Heart right ventricle (tissue), 16 donors: ENCODE results near the gene MMP24. TPM values are rescaled to one million over a fixed set of nuclear protein-coding genes. Genes with fewer than 3 reads are reported as not detected.

Experiments
- ATAC-seq, 8 donors: fragments of 200-7000 bp; cut with Tn5 transposase; one replicate each; pipeline ENCODE4 v1.9.1; 2020; ENCODE audit warnings: mild to moderate bottlenecking in 8 of 8, moderate library complexity in 8 of 8, moderate number of reproducible peaks in 1 of 8
- DNase-seq, 2 donors: peaks; one replicate each; pipeline ENCODE4 v3.0.0-alpha.2; 2020
- H3K27ac ChIP-seq, 10 donors: fragments of 200-600 bp; sonication (generic) in 2 of 10; one replicate each; pipeline versions ENCODE4 v1.5.0 to v1.8.0; 2020 to 2022; ENCODE audit warnings: mild to moderate bottlenecking in 3 of 10
- H3K27me3 ChIP-seq, 7 donors: fragments of 200-600 bp; one replicate each; pipeline ENCODE4 v1.8.0; 2021 to 2022; ENCODE audit warnings: mild to moderate bottlenecking in 2 of 7
- H3K36me3 ChIP-seq, 9 donors: fragments of 200-600 bp; sonication (generic) in 1 of 9; one replicate each; pipeline versions ENCODE4 v1.5.0 to v1.8.0; 2020 to 2022; ENCODE audit warnings: mild to moderate bottlenecking in 2 of 9
- H3K4me1 ChIP-seq, 9 donors: fragments of 200-600 bp; sonication (generic) in 1 of 9; one replicate each; pipeline versions ENCODE4 v1.5.0 to v1.8.0; 2020 to 2022; ENCODE audit warnings: mild to moderate bottlenecking in 4 of 9
- H3K4me3 ChIP-seq, 10 donors: fragments of 200-600 bp; sonication (generic) in 2 of 10; one replicate each; pipeline versions ENCODE4 v1.5.0 to v1.8.0; 2020 to 2022; ENCODE audit warnings: mild to moderate bottlenecking in 7 of 10, moderate library complexity in 2 of 10
- H3K9me3 ChIP-seq, 11 donors: fragments of 200-600 bp in 10 of 11; sonication (generic) in 2 of 11; one replicate each; pipeline versions ENCODE4 v1.5.0 to v1.8.0; 2013 to 2022; ENCODE audit warnings: mild to moderate bottlenecking in 2 of 11, control low read depth in 1 of 11, moderate library complexity in 1 of 11
- WGBS, 2 donors: extraction: QIAGEN DNeasy Blood & Tissue Kit; methylation state at CpG; one replicate each; pipeline ENCODE4 v1.1.7; 2013; ENCODE audit warnings: inconsistent platforms in 1 of 2; 5-methylcytosine and 5-hydroxymethylcytosine counted together
- intact Hi-C, 10 donors: fragments of 100-400 bp; cut with DNase I; formaldehyde crosslinking; loops; one replicate each; pipeline versions ENCODE4 v1.11.1 to v1.14.2; 2022
- polyA plus RNA-seq, 2 donors: library from polyadenylated mRNA; stranded (reverse); fragments of 200-250 nt; gene quantifications; one replicate each; pipeline ENCODE4 v1.2.3, GENCODE V29; 2013
- total RNA-seq, 10 donors: library from RNA; stranded (reverse); fragmentation: NEBNext Ultra II Directional in 3 of 10; extraction: Animal tissue kit (Norgen Biotek cat#: 25700) in 3 of 10; gene quantifications; one replicate each; pipeline versions ENCODE4 v1.2.1 to v1.2.4, GENCODE V29; 2021 to 2023
- TF ChIP-seq, protein P1 (sequence below), 9 donors: fragments of 200-600 bp; sonication (generic) in 2 of 9; IDR thresholded peaks; one replicate each; pipeline versions ENCODE4 v1.5.0 to v1.8.0; 2021 to 2022; ENCODE audit warnings: antibody characterized with exemption in 9 of 9, mild to moderate bottlenecking in 5 of 9, moderate library complexity in 1 of 9
- donor health status: Arrhythmogenic right ventricular cardiomyopathy.
- donor health status: ischemic (EF 13 %, LVEDD 7.1; RV severe dilation, severe dysfunction).
- donor health status: healthy with polysubstance abuse.
- donor health status: DM: no; HTN: yes; CAD: no.
- donor health status: DM: no; HTN: no; CAD: no.
- donor health status: ischemic (EF 25% LVEDD 6.9; RV normal size, moderate dysfunction).
- donor health status: ischemic (EF 25% LVEDD 5.7; RV mildly dilated, moderate dysfunction).
- donor health status: healthy.
- donor health status: DM: yes; HTN: yes; CAD: no.
- donor health status: Ischemic cardiomyopathy.
- donor health status: ischemic (EF 35%, LVEDD 5.7; RV mildly dilated, moderate dysfunction).
- donor health status: nonischemic (EF 11% LVEDD 7.7; RV severe dilation, severe dysfunction).
- donor health status: DM: yes; HTN: yes; CAD: no.
- donor health status: PGD.
- donor health status: ischemic (EF 29% LVEDD 5.4; RV normal size, mild dysfunction).
- donor health status: nonischemic (EF 23%, LVEDD 6.1; RV moderate dilation, normal function).

Gene MMP24
- total and polyA plus RNA-seq, 12 donors, result 0.09 to 1.2 (median 0.22) TPM; not detected in 1

- DNase-seq (no peak), ATAC-seq (no peak)
- H3K27ac ChIP-seq, result no peak overlapping the region
- H3K36me3 ChIP-seq, result peaks cover 0 to 53% (median 11%) of the 10 kb centered on the region in 9 donors
- no peaks in the 10 kb centered on the region for H3K9me3 ChIP-seq
- no peaks in the 10 kb centered on the region for H3K27me3 ChIP-seq
- intact Hi-C loops, result no loop called here
- peaks cover 7 to 41% (median 26%) of the 10 kb centered on the region in 9 donors for H3K4me1 ChIP-seq
- H3K4me3 ChIP-seq, result no peak overlapping the region
- 95 to 97% methylated on average over 10 of the region's 10 CpGs for WGBS, 2 donors
- TF ChIP-seq, protein P1, sequence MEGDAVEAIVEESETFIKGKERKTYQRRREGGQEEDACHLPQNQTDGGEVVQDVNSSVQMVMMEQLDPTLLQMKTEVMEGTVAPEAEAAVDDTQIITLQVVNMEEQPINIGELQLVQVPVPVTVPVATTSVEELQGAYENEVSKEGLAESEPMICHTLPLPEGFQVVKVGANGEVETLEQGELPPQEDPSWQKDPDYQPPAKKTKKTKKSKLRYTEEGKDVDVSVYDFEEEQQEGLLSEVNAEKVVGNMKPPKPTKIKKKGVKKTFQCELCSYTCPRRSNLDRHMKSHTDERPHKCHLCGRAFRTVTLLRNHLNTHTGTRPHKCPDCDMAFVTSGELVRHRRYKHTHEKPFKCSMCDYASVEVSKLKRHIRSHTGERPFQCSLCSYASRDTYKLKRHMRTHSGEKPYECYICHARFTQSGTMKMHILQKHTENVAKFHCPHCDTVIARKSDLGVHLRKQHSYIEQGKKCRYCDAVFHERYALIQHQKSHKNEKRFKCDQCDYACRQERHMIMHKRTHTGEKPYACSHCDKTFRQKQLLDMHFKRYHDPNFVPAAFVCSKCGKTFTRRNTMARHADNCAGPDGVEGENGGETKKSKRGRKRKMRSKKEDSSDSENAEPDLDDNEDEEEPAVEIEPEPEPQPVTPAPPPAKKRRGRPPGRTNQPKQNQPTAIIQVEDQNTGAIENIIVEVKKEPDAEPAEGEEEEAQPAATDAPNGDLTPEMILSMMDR (IDR thresholded peaks at IDR 0.05), result no peak
Observed at GRCh38 chr20:35281506-35282101, 55.1 kb downstream of the MMP24 start.

- ATAC-seq (peak in 1 of 8 donors; percentile 31), DNase-seq (no peak)
- peak overlapping the region in 9 of 10 donors; percentile 67 to 89 (median 82) for H3K27ac ChIP-seq
- H3K9me3 ChIP-seq, result no peaks in the 10 kb centered on the region
- H3K4me3 ChIP-seq, result peak overlapping the region; percentile 83 to 96 (median 92)
- H3K36me3 ChIP-seq, result peaks cover 0 to 43% (median 11%) of the 10 kb centered on the region in 9 donors
- no peaks in the 10 kb centered on the region for H3K27me3 ChIP-seq
- H3K4me1 ChIP-seq, result peaks cover 7 to 29% (median 18%) of the 10 kb centered on the region in 9 donors
- intact Hi-C loops, result no loop called here
- TF ChIP-seq, protein P1 (IDR thresholded peaks at IDR 0.05), result no peak
- WGBS, 2 donors, result 22 to 24% methylated on average over 24 of the region's 24 CpGs
Observed at GRCh38 chr20:35283441-35284266, 57.2 kb downstream of the MMP24 start.

- TF ChIP-seq, protein P1 (IDR thresholded peaks at IDR 0.05), result no peak
- DNase-seq, result peak; percentile 84 to 86
- Histone ChIP-seq H3K4me1 (peaks cover 7 to 28% (median 18%) of the 10 kb centered on the region in 9 donors), H3K27ac (peak within 1 kb of the TSS; percentile 37 to 89 (median 82)), H3K4me3 (peak within 1 kb of the TSS; percentile 83 to 96 (median 92)), H3K27me3 (no peaks in the 10 kb centered on the region), H3K36me3 (peaks cover 0 to 35% (median 4%) of the 10 kb centered on the region in 9 donors), H3K9me3 (no peaks in the 10 kb centered on the region)
- WGBS, 2 donors, result 0 to 1% methylated on average over 49 to 61 of the region's 61 CpGs
- ATAC-seq, result peak; percentile 82 to 95 (median 92)
- intact Hi-C loops, result no loop called here
Observed at GRCh38 chr20:35284267-35284991, 57.9 kb downstream of the MMP24 start, which contains the start of gene EIF6. Gene EIF6 (minus strand): TSS chr20:35284772. CDS start chr20:35284487, 285 bp downstream.
